GM19372 (cell line): ENCODE data around the gene RBM3.
A peak's percentile ranks its signal among the peaks of the same experiment; 100 is the strongest.

Experiments used
- ATAC-seq: cut with Tn5 transposase; IDR thresholded peaks from one replicate; pipeline ENCODE4 v1.9.1; 2021; ENCODE audit warnings: mild to moderate bottlenecking, low read depth, moderate library complexity; ENCODE audit not compliant: unreplicated experiment

Gene RBM3

DNA sequence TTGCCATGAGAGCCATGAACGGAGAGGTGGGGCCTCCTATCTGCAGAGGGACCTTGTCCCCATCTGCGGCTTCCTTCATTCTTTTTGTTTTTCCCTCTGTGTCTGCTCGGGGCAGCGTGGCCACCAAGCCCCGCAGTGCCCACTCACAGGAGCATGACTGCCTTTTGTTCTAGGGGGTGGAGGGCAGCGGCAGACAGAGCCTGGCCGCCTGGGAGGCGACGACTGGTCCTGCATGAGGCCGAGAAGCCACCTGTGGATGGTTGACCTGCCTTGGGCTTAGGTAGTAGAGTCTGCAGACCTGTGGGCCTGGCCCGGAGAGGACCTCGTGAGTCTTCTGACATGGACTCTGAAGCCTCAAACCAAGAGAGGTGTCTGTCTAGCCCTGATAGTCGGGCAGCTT, 1.4 kb downstream of the RBM3 start:
- no peak for ATAC-seq

GRCh38 chrX:48576108-48576507, 1.8 kb downstream of the RBM3 start:
- ATAC-seq: no peak

DNA sequence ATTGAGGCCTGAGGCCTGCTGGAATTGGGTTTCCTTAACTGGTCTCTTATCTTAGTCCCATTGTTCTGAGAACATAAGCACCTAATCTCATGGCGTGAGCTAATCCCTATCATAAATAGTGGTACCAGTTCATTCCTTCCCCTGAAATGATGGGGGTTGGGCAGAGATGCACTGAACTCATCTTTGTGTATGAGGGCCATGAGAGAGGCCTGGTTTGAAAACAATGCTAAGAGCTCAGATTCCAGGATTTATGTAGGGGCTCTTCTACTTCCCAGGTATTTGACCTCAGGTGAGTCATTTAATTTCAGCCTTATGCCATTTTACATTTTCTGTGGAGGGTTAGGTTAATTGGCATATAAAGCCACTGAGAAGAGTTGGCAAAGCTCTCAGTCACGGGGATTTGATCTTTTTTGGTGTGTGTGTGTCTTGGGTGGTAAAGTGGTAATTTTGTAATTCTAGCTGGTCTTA, 4.4 kb downstream of the RBM3 start:
- no peak for ATAC-seq

- ATAC-seq: no peak
Measured at GRCh38 chrX:48579259-48579658, 5.0 kb downstream of the RBM3 start.

- no peak for ATAC-seq
Measured at GRCh38 chrX:48580662-48581061, 6.4 kb downstream of the RBM3 start.

DNA sequence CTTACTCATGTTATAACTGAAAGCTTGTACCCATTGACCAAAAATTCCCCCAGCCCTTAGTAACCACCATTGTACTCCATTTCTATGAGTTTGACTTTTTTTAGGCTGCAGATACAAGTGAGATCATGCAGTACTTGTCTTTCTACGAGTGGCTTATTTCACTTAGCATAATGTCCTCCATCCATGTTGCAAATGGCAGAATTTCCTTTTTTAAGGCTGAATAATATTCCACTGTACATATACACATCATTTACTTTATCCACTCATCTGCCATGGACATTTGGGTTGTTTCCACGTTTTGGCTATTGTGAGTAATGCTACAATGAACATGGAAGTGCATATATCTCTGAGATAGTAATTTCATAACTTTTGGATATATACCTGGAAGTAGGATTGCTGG, 10.4 kb downstream of the RBM3 start:
- no peak for ATAC-seq

DNA sequence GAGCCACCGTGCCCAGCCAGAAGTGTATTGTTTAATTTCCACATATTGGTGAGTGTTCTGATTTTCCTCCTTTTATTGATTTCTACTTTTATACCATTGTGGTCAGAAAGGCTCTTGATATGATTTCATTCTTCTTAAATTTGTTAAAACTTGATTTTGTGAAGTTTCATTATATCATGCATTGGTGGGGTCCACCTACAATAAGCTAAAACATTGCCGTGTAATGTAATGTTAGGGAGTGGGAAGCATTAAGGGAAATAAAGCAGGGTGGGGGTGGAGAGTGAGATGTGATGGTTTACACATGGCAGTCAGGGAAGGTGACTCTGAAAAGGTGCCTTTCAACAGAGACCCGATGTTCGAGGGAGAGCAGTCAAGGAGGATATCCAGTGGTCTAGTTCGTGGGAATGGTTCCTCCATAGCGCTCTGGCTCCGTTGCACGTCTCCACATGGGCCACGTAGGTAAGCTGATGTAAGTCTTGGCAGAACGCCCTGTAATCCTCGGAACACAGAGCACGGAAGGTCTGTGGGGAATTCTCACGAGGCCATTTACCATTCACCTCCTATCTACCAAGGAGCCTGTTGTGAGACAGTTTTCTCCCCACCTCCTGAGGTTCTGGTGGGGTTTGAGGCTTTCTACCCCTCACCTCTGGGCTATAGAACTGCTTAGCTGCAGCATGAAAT, 15.3 kb downstream of the RBM3 start:
- ATAC-seq: no peak

DNA sequence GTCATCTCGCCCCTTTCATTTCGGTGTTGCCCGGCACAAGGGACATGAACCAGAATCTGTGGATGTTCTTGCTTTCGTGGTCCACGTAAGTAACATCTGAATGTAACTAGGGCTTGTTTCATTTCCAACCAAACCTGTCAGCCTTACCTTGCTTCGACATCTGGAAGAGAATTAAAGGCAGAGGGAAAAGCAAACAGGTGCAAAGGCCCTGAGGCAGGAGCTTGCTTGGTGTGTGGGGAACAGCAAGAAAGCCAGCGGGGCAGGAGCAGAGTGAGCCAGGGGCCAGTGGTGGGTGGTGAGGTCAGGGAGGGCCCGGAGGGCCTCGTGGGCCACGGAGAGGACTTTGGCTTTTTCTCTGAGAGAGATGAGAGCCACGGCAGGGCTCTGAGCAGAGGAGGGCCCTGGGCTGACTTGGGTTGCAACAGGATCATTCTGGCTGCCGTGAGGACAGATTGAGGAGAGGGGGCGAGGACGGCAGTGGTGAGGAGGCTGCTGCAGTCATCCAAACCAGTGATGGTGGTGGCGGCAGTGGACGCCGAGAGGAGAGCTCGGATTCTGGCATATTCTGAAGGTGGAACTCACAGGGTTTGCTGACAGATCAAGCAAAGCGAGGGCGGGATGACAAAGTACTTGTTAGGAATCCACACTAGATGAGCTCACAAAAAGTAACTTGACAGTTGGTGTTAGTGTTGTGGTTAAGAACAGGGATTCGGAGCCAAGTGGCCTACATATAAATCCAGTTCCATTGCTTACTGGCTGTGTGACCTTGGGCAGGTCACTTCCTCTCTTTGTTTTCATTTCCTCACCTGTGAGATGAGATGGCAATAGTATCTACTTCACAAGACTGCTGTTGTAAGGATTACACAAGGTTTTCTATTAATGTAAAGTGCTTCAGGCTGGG, 16.2 kb downstream of the RBM3 start:
- no peak for ATAC-seq

- ATAC-seq: no peak
Measured at GRCh38 chrX:48591255-48591791, 17.0 kb downstream of the RBM3 start.

DNA sequence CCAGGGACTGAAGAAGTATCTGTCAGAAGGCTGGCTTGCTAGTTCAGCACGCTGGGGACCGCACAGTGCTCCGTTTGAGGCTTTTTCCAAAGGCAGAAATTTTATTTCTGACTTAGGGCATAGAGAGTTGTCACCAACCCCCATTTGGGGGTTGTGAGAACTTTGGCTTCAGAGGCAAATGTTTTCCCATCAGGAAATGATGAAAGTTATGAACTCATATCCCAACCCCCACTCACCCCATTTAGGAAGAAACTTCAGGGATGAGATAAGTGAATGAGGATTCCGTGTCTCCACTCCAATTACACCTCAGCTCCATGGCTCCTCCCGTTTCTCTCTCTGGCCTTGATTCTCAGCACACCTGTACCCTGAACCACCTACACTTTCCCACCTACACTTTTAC, 18.7 kb downstream of the RBM3 start:
- ATAC-seq: no peak

DNA sequence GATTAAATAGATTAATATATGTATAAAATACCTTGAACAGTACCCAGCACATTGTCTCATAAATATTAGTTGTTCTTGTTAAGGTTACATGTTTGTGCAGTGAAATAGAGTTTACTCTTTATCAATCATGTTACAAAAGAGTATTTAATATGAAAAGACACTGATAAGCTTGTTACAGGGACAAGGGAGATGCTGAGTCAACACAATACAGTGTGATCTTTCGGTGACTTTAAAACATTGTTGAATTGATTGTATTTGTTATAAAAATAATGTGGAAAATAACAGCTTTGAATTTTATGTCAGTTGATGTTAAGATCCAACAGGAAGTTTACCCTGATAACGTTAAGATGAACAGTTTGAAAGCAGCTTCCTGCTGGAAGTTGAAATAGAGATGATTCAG, 21.6 kb downstream of the RBM3 start:
- no peak for ATAC-seq

- peak; percentile 79 for ATAC-seq
Measured at GRCh38 chrX:48597353-48598264, 23.3 kb downstream of the RBM3 start, which contains the start of gene WDR13. Gene WDR13 (plus strand): TSS chrX:48597492. CDS start chrX:48597997, 505 bp downstream.

GRCh38 chrX:48598614-48599013, 24.3 kb downstream of the RBM3 start:
- no peak for ATAC-seq

GRCh38 chrX:48599341-48599740, 25.1 kb downstream of the RBM3 start:
- ATAC-seq: no peak

- ATAC-seq: no peak
Measured at GRCh38 chrX:48600226-48600625, 25.9 kb downstream of the RBM3 start.

GRCh38 chrX:48601741-48602394, 27.6 kb downstream of the RBM3 start:
- no peak for ATAC-seq

DNA sequence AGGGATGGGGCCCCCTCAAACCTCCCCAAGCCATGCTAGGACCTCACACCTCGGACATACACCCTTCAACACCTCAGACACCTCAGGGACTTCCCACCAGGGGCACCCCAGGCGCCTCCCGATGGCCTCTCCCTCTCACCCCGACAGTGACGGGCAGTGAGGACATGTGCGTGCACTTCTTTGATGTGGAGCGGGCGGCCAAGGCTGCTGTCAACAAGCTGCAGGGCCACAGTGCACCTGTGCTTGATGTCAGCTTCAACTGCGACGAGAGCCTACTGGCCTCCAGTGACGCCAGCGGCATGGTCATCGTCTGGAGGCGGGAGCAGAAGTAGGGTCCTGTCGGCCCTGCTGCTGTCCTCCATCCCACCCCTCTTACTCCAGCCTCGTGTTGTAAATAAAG, 30.4 kb downstream of the RBM3 start:
- ATAC-seq: no peak

GRCh38 chrX:48606091-48606490, 31.8 kb downstream of the RBM3 start:
- ATAC-seq: no peak

DNA sequence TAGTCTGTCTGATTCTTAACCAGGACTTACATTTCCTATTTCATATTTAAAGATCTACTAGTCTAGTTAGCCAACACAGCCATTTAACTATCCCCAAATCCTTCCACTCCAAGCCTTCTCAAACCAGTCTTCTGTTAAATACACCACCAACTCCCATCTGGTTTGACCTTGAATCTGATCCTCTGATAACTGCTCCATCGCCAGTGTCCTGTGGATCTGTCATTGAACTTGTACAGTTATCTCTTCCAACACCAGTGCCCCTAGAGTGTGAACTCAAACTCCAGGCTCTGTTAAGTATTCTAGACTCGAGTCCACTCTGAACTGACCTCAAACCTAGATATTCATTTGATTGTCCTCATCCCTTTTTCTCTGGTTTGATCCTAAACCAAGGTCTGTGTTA, 37.4 kb downstream of the RBM3 start:
- no peak for ATAC-seq
